HK-2 (cell line): ENCODE measurements around the gene COL8A2.
"Not testable (repeated sequence)": the region's sequence is repeated elsewhere in the genome, so short reads cannot be mapped to it uniquely, and the experiment has no call there.

ENCODE experiments used
- DNase-seq: peaks from one replicate; pipeline ENCODE4 v3.0.0-alpha.2; 2018; ENCODE audit not compliant: unreplicated experiment

Gene COL8A2

DNA sequence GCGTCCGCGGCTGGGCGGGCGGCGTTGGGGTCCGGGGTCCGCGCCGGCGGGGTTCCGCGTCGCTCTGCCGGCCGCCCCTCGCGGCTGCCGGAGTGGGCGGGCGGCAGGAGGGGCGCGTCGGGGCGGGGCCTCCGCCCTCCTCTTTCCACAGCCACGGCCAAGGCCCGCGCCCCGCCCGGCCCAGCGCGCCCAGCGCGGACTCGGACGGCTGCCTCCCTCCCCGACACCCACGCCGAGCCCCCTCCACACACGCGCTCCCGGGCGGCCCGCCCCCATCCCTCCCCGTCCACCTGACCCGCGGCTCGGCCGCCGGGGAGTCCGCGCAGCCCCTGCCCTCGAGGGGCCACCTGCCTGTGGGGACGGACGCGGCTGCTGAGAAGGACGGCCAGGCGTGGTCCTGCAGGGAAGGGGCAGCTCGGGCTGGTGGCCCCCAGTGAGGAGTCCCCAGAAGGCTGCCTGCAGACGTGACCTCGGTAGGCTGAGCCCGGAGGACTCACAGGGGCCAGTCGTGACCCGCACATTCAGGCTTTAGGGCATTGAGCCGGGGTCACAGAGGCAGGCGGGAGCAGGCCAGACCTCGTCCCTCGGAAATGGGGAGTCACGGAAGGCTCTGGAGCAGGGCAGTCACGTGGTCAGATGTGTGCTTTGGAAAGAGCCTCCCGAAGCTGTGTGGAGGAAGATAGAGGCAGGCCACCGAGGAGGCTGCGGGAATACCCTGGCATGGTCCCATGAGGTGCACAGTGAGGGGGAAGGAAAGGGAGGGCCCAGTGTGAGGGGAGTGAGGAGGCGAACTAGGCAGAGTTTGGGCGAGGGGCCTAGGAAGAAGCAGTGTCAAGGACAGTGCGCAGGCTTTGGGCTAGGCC, at the start of gene COL8A2:
Gene COL8A2, minus strand, starts transcription at position 94 of the 863 bp plus-strand sequence. CDS start 24,980 bp downstream, outside the sequence.
- peak; percentile 16 for DNase-seq

DNA sequence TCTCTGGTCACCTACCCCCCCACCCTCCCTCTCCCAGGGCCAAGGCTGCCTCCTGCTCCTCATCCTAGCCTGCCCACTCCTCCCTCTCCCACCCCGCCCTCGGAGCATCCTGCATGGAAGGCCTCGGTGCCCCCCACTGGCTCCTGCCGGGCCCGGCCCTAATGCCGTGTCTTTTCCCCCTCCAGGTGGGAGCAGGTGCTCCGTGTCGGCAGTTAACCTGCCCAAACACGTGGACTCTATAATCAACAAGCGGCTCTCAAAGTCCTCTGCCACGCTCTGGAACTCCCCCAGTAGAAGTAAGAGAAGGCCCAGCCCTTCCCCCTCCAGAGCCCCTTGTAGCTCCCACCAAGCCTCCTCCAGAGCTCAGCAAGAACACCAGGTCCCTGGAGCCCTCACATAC, 49.7 kb upstream of the COL8A2 start:
- no peak for DNase-seq

DNA sequence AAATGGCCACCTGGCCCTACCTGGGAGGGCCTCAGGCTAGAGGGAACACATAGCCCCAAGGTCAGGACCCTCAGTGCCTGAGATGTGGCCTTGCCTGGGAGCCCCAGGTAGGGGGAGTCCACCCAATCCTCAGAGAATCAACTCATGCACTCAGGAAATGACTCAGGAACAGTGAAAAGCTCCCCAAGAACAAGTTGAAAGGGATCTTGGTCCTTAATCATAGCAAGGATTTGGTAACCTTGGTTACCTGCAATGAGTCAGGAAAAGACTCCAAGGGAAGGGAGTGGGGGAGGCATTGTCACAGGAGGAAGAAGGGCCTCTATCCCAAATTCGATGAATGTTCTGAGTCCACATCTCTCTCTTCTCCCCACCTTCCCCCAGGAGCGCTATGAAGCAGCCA, 48.0 kb upstream of the COL8A2 start:
- DNase-seq = no peak

DNA sequence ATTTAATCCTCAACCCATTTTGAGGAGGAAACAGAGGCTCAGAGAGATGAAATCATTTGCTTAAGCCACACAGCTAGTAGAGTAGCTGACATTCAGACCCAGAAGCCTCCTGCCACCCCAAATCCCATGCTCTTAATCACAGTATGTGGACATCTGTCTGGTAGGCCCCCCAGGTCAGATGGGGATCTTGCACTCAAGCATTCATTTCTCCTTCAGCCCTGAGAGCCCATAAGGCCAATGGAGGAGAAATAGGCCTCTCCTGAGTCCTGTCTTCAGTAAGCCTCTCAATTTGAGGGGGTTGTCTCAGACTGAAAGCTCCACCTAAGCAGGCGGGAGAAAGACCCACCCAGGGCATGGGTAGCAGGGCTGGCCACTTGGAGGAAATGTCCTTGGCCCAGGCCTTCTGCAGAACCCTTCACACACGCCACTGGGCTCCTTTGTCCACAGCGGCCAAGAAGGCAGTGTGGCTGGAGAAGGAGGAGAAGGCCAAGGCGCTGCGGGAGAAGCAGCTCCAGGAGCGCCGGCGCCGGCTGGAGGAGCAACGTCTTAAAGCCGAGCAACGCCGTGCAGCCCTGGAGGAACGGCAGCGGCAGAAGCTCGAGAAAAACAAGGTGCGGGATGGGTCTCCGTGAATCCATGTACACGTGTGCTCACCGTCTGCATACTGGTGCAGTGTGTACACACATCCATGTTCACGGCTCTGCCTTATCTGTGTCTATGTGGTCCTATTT, 47.2 kb upstream of the COL8A2 start:
- DNase-seq = no peak

- DNase-seq = no peak
Observed at GRCh38 chr1:36170643-36171412, 45.8 kb upstream of the COL8A2 start.

DNA sequence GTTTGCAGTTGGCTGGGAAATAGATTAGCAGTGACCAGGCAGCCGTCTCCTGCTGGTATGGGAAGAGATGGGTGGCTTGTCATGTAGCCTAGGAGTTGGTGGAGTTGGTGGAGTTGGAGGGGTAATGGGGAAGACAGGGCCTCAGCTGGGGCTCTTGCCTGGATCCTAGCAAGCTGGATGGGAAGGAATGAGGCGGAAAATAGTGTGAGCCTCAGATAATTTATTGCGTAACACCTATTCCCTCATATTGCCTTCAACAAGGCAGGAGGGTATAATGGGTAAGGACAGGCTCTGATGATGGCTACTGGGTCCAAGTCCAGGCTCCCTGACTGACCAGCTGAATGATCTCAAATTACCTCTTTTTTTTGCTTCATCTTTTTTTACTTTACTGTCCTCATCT, 43.5 kb upstream of the COL8A2 start:
- DNase-seq = no peak

GRCh38 chr1:36166938-36167905, 42.2 kb upstream of the COL8A2 start:
- no peak for DNase-seq

DNA sequence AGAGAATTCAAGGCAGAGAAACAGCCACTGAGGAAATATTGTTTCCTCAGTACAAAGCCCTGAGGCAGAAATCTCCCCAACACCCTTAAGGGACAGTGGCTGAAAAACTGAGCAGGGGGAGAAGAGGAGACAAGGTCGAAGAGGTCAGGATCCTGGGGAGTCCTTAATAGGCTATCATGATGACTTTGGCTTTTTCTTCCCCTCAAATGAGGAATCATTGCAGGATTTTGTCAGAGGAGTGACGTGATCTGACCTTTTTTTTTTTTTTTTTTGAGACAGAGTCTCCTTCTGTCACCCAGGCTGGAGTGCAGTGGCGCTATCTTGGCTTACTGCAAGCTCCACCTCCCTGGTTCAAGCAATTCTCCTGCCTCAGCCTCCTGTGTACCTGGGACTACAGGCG, 41.1 kb upstream of the COL8A2 start:
- no peak for DNase-seq

- DNase-seq = no peak
Observed at GRCh38 chr1:36165145-36165544, 40.1 kb upstream of the COL8A2 start.

DNA sequence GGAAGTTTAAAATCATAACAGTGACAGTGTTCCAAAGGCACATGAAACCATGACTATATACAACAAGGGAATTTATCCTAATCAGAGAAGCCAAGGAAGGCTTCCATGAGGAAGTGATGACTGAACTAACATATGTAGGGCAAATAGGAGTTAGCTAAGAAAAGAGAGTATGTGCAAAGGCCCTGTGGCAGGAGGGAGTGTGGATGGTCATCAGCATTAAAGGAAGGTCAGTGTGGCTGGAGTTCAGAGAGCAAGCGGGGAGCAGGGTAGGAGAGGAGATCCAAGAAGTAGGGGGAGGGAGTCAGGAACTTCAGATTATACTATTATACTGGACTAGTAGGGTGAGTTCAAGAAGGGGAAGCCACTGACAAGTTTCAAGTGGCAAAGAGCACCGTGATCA, 39.3 kb upstream of the COL8A2 start:
- no peak for DNase-seq

GRCh38 chr1:36163426-36163825, 38.4 kb upstream of the COL8A2 start:
- DNase-seq = no peak

GRCh38 chr1:36162680-36163239, 37.7 kb upstream of the COL8A2 start:
- no peak for DNase-seq

DNA sequence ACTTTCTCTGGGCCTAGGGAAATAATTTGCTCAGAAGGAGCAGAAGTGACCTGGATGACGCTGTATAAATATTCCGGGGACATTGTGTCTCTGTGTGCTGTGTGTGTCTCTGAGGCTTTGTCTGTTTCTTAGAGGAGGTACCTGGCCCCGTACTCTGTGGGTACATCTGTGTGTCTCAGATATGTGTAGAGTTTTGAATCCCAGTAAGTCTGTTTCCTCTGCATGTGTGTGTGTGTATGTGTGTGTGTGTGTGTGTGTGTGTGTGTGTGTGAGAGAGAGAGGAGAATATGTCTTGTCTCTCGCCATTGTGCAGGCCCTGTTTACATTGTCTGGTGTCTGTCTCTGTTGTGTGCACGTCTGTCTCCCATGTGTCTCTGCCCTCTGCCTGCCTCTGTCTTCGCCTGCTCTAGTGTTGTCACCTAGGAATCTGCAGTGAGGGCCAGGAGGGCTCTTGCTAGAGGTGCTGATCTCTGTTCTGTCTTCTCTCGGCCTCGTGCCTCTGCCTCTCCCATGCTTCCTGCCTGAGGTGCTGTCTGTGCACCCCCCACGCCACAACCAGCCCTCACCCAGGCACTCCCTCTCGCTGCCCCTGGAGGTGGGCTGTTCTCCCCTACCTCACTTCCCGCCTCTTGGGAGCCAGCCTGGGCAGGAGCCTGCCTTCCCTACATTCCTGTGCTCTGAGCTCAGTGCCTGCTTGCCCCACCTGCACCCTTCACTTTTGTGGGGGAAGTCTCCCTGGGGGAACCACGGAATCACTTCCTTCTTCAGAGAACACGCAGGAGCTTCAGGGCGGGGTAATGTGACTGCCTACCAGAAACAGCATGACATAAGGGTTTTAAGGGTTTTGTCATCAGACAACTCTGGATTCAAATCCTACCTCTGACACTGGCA, 36.9 kb upstream of the COL8A2 start:
- DNase-seq = peak; percentile 84

DNA sequence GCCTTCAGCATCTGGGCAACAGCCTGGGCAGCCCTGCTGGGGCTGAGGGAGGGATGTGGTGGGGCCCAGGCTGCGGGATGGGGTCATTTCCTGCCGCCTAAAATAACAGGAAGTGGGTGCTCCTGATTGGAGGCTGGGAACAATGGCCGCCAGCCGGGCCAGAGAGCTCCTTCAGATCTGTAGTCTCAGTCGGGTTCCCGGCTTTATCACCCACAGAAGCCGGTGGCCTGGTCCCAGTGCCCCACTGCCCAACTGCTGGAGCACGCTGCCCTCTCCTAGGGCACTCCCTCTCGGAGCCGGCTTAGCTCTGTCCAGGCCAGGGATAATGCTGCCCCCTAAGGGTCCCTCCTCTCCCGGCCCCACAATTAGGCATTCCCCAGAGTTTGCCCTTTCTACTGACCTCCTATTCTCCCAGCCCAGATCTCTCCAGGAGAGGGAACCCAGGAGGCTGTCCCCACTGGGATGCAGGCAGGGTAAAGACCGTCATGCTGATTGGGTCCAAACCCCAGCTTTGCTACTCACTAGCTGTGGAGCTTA, 36.0 kb upstream of the COL8A2 start:
- DNase-seq = peak; percentile 80

GRCh38 chr1:36160388-36160948, 35.4 kb upstream of the COL8A2 start:
- no peak for DNase-seq

DNA sequence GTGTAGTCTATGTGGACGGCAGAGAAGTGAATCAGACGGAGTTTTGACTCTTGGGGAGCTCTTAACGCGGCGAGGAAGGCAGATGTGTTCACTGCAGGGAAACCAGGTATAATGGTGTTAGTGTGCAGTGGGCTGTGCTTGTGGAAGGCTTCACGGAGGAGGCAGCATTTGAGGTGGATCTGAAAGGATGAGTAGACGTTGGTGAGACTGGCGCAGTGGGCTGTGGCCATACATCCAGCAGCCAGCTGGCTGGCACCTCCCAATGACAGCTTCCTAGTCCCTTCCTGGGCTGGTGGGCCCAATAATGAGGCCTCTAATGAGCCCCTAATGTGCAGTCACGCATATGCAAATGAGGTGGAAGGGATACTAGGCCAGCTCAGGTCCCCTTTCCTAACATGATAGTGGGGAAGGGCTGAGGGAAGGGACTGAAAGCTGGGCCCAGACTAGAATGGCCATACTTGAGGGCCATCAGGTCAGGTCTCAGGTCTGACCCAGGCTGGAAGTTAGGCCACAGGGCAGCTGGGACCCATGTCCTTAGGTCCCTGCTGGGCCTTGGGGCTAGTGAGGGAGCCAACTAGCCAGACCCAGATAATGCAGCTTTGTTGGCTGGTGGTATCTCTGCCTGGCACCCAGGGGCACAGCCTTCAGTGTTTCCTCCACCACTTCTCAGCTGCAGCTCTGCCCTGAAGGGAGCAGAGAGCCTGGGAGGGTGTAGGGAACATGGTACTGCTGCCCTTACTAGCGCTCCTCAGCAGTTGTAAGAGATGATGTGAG, 34.8 kb upstream of the COL8A2 start:
- DNase-seq = no peak

DNA sequence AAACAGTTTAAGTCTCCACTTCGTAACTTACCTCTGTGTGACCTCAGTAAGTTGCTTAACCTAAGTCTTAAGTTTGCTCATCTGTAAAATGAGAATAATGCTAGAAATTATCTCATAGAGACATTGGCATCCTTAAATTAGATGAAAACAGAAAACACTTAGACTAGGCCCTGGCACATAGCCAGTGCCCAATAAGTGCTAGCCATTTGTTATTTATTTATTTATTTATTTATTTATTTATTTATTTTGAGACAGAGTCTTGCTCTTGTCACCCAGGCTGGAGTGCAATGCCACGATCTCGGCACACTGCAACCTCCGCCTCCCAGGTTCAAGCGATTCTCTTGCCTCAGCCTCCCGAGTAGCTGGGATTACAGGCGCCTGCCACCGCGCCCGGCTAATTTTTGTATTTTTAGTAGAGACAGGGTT, 33.8 kb upstream of the COL8A2 start:
- DNase-seq = not testable (repeated sequence)
